BLaER1 treated with 17β-estradiol and CSF1 and Interleukin-3, amounts not matched to agents 10 nM and 100 nM (cell line): ENCODE data around the gene CCDC102A.
A peak's percentile ranks its signal among the peaks of the same experiment; 100 is the strongest.

ENCODE experiments used
- H3K27ac ChIP-seq, 11 experiments: shearing (Covaris generic); formaldehyde crosslinking; 2 replicates each; pipeline ENCODE4 v1.8.1; 2022
- H3K27me3 ChIP-seq, 11 experiments: shearing (Covaris generic); formaldehyde crosslinking; 2 replicates each; pipeline ENCODE4 v1.8.1; 2022
- H3K36me3 ChIP-seq, 11 experiments: shearing (Covaris generic); formaldehyde crosslinking; 2 replicates each; pipeline ENCODE4 v1.8.1; 2022
- H3K4me1 ChIP-seq, 10 experiments: shearing (Covaris generic); formaldehyde crosslinking; 2 replicates each; pipeline ENCODE4 v1.8.1; 2022
- H3K4me2 ChIP-seq, 11 experiments: shearing (Covaris generic); formaldehyde crosslinking; 2 replicates each; pipeline ENCODE4 v1.8.1; 2022
- H3K4me3 ChIP-seq, 10 experiments: shearing (Covaris generic); formaldehyde crosslinking; 2 replicates each; pipeline ENCODE4 v1.8.1; 2022
- H3K9ac ChIP-seq, 11 experiments: shearing (Covaris generic); formaldehyde crosslinking; 2 replicates each; pipeline ENCODE4 v1.8.1; 2022
- H3K9me3 ChIP-seq, 11 experiments: shearing (Covaris generic); formaldehyde crosslinking; replicated peaks in 1 of 11; 2 replicates each; pipeline ENCODE4 v1.8.1; 2022
- H4K20me1 ChIP-seq, 11 experiments: shearing (Covaris generic); formaldehyde crosslinking; 2 replicates each; pipeline ENCODE4 v1.8.1; 2022
- Cebpa-rat ChIP-seq, 11 experiments: shearing (Covaris generic); IDR thresholded peaks; 2 replicates each; pipeline ENCODE4 v1.8.1; 2022

Gene CCDC102A

DNA sequence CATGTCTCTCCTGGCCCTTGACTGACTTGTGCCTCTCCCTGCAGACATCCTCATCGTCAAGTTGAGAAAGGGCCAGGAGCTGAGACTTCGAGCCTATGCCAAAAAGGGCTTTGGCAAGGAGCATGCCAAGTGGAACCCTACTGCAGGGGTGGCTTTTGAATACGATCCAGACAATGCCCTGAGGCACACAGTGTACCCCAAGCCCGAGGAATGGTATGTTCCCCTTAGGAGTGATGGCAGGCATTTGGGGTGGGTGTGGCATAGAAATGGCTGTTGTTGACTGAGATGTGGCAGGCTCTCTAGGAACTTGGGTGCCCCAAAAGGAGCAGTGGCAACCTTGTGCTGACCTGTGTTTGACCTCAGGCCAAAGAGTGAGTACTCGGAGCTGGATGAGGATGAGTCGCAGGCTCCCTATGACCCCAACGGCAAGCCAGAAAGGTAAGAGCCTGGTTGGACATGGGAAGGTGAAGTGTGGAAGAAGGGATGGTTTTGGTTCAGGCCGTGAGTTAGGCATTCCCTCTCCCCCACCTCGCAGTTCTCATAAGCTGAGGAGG lies 66.4 kb downstream of the CCDC102A start:
- no peak overlapping the region for H3K4me3 ChIP-seq
- peaks cover 79 to 99% (median 96%) of the 10 kb centered on the region in 11 experiments for H3K36me3 ChIP-seq
- no peak overlapping the region for H3K9ac ChIP-seq
- no peak overlapping the region for H3K4me2 ChIP-seq
- H4K20me1 ChIP-seq: peaks cover 3 to 89% (median 67%) of the 10 kb centered on the region in 11 experiments; a peak in 20 of 22 replicates
- no peaks in the 10 kb centered on the region for H3K9me3 ChIP-seq
- H3K4me1 ChIP-seq: peaks cover 16 to 37% (median 28%) of the 10 kb centered on the region in 10 experiments
- no peak overlapping the region for H3K27ac ChIP-seq
- no peak for TF ChIP-seq Cebpa-rat (IDR thresholded peaks at IDR 0.05)
- H3K27me3 ChIP-seq: no peaks in the 10 kb centered on the region

DNA sequence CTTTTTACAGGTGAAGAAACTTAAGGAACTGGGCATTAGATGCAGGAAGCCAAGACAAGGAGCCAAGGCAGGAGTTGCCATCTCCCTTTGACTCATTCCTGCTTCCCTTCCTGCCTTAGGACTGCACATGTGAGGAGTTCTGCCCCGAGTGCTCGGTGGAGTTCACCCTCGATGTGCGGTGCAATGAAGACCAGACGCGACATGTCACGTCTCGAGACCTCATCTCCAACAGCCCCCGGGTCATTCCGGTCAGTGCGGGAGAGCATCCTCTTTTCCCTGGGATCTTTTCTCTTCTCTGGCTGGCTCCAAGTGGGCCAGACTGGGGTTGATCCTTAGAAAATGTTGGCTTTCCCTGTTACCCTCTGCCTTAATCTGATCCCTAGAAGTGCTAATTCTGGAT lies 67.3 kb downstream of the CCDC102A start:
- TF ChIP-seq Cebpa-rat (IDR thresholded peaks at IDR 0.05): no peak
- peaks cover 19 to 36% (median 23%) of the 10 kb centered on the region in 10 experiments for H3K4me1 ChIP-seq
- no peak overlapping the region for H3K27ac ChIP-seq
- H3K9ac ChIP-seq: no peak overlapping the region
- H3K9me3 ChIP-seq: no peaks in the 10 kb centered on the region
- no peak overlapping the region for H3K4me3 ChIP-seq
- H3K27me3 ChIP-seq: no peaks in the 10 kb centered on the region
- peaks cover 84 to 98% (median 96%) of the 10 kb centered on the region in 11 experiments for H3K36me3 ChIP-seq
- H3K4me2 ChIP-seq: no peak overlapping the region
- H4K20me1 ChIP-seq: peaks cover 3 to 91% (median 60%) of the 10 kb centered on the region in 11 experiments; a peak in 20 of 22 replicates

- Histone ChIP-seq H3K36me3 (peaks cover 89 to 98% (median 94%) of the 10 kb centered on the region in 11 experiments), H3K4me1 (peaks cover 22 to 42% (median 26%) of the 10 kb centered on the region in 10 experiments), H4K20me1 (peaks cover 3 to 91% (median 57%) of the 10 kb centered on the region in 11 experiments; a peak in 20 of 22 replicates), H3K27me3 (no peaks in the 10 kb centered on the region), H3K4me2 (no peak overlapping the region), H3K9me3 (no peaks in the 10 kb centered on the region), H3K4me3 (no peak overlapping the region), H3K27ac (no peak overlapping the region), H3K9ac (no peak overlapping the region)
- TF ChIP-seq Cebpa-rat (IDR thresholded peaks at IDR 0.05): no peak
Observed at GRCh38 chr16:57468346-57468745, 68.0 kb downstream of the CCDC102A start.

- H3K36me3 ChIP-seq: peaks cover 72 to 83% (median 80%) of the 10 kb centered on the region in 11 experiments
- TF ChIP-seq Cebpa-rat (IDR thresholded peaks at IDR 0.05): no peak
Observed at GRCh38 chr16:57464523-57464922, 71.8 kb downstream of the CCDC102A start.

GRCh38 chr16:57462978-57463362 lies 73.4 kb downstream of the CCDC102A start:
- Histone ChIP-seq H3K27me3 (no peaks in the 10 kb centered on the region), H3K4me2 (peak overlapping the region; percentile 89 to 97 (median 92)), H3K9me3 (no peaks in the 10 kb centered on the region), H3K4me1 (peaks cover 10 to 18% (median 13%) of the 10 kb centered on the region in 10 experiments), H4K20me1 (peaks cover 0 to 47% (median 30%) of the 10 kb centered on the region in 11 experiments; a peak in 18 of 22 replicates), H3K27ac (peak overlapping the region; percentile 62 to 78 (median 70); a peak in 21 of 22 replicates), H3K36me3 (peaks cover 72 to 83% (median 80%) of the 10 kb centered on the region in 11 experiments), H3K9ac (peak overlapping the region; percentile 78 to 90 (median 85)), H3K4me3 (peak overlapping the region; percentile 76 to 90 (median 82))
- TF ChIP-seq Cebpa-rat (IDR thresholded peaks at IDR 0.05): no peak

More at GRCh38 chr16:57464523-57464922, 71.8 kb downstream of the CCDC102A start:
- H3K9ac ChIP-seq: peak overlapping the region in 3 of 11 experiments; percentile 21 to 90 (median 84); a peak in 3 of 22 replicates
- H3K4me3 ChIP-seq: no peak overlapping the region
- no peak overlapping the region for H3K4me2 ChIP-seq
- no peaks in the 10 kb centered on the region for H3K9me3 ChIP-seq
- peaks cover 3 to 62% (median 34%) of the 10 kb centered on the region in 11 experiments; a peak in 19 of 22 replicates for H4K20me1 ChIP-seq
- peaks cover 10 to 18% (median 13%) of the 10 kb centered on the region in 10 experiments for H3K4me1 ChIP-seq
- H3K27me3 ChIP-seq: no peaks in the 10 kb centered on the region
- no peak overlapping the region for H3K27ac ChIP-seq

GRCh38 chr16:57462209-57462977 lies 74.0 kb downstream of the CCDC102A start, which contains the start of gene POLR2C:
POLR2C (plus strand) TSS chr16:57462679; CDS start chr16:57462725, 46 bp downstream.
- peak within 1 kb of the TSS; percentile 62 to 78 (median 70) for H3K27ac ChIP-seq
- H3K27me3 ChIP-seq: no peaks in the 10 kb centered on the region
- peaks cover 72 to 83% (median 80%) of the 10 kb centered on the region in 11 experiments for H3K36me3 ChIP-seq
- H4K20me1 ChIP-seq: peaks cover 0 to 41% (median 30%) of the 10 kb centered on the region in 11 experiments; a peak in 18 of 22 replicates
- no peaks in the 10 kb centered on the region for H3K9me3 ChIP-seq
- TF ChIP-seq Cebpa-rat (IDR thresholded peaks at IDR 0.05): no peak
- H3K9ac ChIP-seq: peak within 1 kb of the TSS; percentile 78 to 90 (median 85)
- peak within 1 kb of the TSS; percentile 89 to 97 (median 92) for H3K4me2 ChIP-seq
- H3K4me1 ChIP-seq: peaks cover 10 to 18% (median 13%) of the 10 kb centered on the region in 10 experiments
- H3K4me3 ChIP-seq: peak within 1 kb of the TSS; percentile 76 to 90 (median 82)
